Stimulated activated CD4-positive, alpha-beta T cell treated with anti-CD3 and anti-CD28 coated beads, Interleukin-12 subunit alpha, Interleukin-12 subunit beta, amount 100 ng/mL, for 4 hours (primary cell): ENCODE results near the gene RNF145.
"Not testable (repeated sequence)": the region's sequence is repeated elsewhere in the genome, so short reads cannot be mapped to it uniquely, and the experiment has no call there.

Experiments
- DNase-seq: peaks from one replicate; pipeline ENCODE4 v3.0.0-alpha.2; 2020

Gene RNF145

GRCh38 chr5:159209438-159210209, at the start of gene RNF145:
RNF145 (minus strand) TSS chr5:159209553; CDS start chr5:159203617, 5,936 bp downstream.
- peak; percentile 95 for DNase-seq

DNA sequence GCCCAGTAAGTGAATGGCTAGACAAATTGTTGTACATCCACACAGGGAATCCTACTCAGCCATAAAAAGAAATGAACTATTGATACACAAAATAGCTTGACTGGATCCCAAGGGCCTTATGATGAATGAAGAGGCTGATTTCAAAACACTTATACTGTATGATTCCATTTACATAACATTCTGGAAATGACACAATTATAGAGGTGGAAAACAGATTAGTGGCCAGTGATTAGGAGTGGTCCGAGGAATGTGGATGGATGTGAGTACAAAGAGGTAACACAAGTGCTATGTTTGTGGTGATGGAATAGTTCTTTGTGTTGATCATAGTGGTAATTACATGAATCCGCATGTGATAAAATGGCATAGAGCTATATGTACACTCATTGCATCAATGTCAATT, 49.0 kb upstream of the RNF145 start:
- no peak for DNase-seq

GRCh38 chr5:159257629-159258283, 48.4 kb upstream of the RNF145 start:
- DNase-seq, result no peak

DNA sequence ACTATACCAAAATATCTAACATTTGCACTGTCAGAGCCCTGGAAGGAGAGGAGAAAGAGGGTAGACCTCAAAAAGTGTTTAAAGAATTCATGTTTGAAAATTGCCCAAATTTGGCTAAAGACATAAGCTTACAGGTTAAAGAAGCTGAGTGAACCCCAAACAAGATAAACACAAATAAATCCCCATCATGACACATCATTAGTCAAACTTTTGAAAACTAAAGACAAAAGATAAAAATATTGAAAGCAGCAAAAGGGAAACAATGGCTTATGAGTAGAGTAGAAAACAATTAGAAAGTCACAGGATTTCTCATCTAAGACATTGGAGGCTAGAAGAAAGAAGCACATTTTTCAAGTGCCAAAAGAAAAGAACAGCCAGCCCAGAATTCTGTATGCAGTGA, 47.7 kb upstream of the RNF145 start:
- no peak for DNase-seq

DNA sequence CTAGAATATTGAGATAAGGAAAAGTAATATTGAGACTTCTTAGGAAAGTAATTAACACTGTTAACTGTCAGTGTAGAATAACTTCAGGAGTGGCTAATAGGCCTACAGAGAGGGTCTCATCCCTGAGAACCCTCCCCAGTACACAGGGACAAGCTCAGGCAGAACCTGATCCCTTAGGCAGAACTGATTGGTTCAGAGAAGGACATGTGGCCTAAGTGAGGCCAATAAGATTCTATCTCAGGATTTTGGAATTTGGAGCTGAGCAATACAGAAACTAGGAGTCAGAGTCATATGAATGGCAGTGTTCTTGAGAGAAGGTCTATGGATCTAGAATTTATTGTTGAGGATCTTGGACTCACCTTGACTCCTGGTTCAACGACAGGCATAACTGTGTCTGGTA, 42.8 kb upstream of the RNF145 start:
- no peak for DNase-seq

GRCh38 chr5:159249158-159249557, 39.8 kb upstream of the RNF145 start:
- DNase-seq, result no peak

DNA sequence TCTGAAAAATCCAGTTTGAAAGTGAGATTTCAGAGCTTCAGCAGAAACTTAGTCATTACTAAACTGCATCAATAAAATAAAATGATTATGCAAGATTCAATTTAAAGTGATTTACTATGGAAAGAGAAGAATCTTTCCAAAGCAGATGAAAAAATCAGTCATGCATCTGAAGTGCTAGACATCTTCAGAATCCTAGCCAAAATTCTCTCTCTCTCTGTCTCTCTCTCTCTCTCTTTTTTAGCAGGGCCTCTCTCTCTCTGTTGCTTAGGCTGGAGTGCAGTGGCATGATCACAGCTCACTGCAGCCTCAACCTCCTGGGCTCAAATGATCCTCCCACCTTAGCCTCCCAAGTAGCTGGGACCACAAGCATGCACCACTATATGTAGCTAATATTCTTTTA, 35.5 kb upstream of the RNF145 start:
- no peak for DNase-seq

- DNase-seq, result no peak
Observed at GRCh38 chr5:159244163-159244562, 34.8 kb upstream of the RNF145 start.

DNA sequence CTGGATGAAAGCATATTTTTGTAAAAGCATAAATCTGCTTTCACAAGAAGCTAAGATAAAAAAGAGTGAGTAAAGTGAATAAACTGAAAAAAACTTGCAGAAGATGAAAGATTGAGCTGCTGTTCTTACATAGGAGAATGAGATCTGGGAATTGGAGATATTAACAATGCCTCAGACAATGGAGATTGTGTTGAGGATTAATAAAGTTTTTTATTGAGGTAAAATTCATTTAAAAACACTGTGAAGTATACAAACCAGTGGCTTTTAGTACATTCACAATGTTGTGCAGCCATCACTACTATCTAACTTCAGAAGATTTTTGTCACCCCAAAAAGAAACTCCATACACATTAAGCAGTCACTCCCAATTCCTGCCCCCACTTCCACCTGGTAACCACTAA, 34.0 kb upstream of the RNF145 start:
- DNase-seq, result no peak

- no peak for DNase-seq
Observed at GRCh38 chr5:159242656-159243055, 33.3 kb upstream of the RNF145 start.

- DNase-seq, result no peak
Observed at GRCh38 chr5:159241946-159242552, 32.7 kb upstream of the RNF145 start.

- DNase-seq, result peak; percentile 11
Observed at GRCh38 chr5:159240301-159240870, 31.0 kb upstream of the RNF145 start.

- not testable (repeated sequence) for DNase-seq
Observed at GRCh38 chr5:159235871-159236520, 26.6 kb upstream of the RNF145 start.

DNA sequence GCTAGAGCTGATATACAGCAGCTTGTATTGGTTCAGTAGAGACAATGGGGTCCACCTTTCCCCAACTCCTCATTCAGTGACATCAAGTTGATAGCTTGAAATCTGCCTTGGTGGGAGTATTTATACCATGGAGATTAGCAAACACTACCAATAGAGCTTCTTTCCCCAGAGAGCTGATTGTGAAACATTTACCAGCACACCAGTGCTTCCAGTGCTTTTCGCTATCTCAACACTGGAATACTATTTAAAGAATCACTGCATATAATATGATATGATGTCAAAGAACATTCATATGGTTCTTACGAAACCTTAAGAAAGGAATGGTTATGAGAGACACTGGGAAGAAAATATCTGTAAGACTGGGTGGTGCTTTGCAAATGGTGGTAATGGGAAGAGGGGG, 21.8 kb upstream of the RNF145 start:
- DNase-seq, result no peak

DNA sequence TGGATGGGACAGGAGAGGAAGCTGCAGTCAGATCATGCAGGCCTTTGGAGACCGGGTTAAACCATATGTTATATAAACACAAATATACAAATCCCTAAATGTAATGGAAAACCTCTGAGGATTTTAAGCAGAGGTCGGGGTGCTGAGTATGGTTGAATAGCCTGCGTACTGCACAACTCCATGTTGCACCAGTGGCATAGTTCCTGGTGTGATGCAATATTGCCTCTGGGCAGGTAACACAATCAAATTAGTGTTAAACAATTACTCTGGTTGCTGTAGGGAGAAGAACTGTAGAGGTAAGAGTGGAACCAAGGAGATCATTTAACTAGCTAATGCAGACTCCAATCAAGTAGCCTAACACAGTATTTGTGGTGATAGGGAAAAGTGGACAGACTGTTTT, 21.3 kb upstream of the RNF145 start:
- DNase-seq, result no peak

DNA sequence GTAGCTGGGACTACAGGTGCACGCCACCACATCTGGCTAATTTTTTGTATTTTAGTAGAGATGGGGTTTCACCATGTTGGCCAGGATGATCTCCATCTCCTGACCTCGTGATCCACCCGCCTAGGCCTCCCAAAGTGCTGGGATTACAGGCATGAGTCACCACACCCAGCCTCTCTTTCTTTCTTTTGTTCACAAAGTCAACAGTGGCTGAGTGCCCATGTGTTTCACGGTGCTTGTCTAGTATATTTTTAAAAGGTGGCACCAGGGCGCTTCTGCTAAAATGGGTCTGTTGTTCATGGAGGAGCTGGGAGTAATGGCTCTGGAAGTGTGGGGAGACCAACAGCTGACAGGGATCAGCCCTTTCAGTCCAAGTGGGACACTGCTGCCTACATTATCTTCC, 18.7 kb upstream of the RNF145 start:
- DNase-seq, result not testable (repeated sequence)

- no peak for DNase-seq
Observed at GRCh38 chr5:159227452-159227851, 18.1 kb upstream of the RNF145 start.

GRCh38 chr5:159226451-159226850, 17.1 kb upstream of the RNF145 start:
- no peak for DNase-seq

DNA sequence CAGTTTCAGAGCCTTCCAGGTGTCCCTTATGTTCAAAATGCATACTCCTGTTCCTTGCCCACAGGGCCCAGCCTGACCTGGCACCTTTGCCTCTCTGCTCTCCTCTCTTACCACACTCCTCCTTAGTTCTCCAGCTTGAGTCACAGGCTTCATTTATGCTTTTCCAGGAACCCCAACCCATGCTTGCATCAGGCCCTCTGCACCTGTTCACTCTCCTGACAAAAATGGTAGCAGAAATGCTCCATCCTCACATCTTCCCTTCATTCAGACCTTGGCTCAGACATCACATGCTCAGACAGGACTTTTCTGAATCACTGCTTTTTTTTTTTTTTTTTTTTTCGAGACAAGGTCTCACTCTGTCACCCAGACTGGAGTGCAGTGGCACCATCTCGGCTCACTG, 15.1 kb upstream of the RNF145 start:
- no peak for DNase-seq

DNA sequence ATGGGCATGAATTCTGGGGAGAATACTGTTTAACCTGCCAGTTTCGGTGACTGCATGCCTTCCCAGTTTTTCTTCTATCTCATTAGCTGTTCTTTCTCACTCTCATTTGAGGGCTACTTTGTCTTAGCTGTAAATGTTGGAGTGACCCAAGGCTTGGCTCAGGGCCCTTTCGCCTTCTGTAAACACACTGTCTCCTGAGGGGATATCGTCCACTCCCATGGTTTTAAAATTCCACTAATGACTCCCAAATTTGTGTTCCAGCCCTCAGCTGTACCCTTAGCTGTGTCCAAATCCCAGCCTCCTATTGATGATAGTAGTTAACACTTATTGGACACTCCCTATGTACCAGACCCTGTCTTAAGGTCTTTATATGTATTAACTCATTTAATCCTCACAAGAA, 14.1 kb upstream of the RNF145 start:
- DNase-seq, result no peak

DNA sequence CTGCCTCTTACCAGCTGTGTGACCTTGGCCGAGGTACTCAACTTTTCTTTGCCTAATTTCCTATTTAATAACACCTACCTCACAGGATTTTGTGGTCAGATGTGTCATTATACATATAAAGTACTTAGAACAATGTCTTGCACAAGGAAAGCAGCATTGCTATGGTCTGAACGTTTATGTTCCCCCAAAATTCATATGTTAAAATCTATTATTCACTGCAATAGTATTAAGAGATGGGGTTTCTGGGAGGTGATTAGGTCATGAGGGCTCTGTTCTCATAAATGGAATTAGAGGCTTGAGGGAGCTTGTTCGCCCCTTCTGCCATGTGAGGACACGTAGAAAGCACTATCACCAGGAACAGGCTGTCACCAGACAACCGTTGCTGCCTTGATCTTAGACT, 10.9 kb upstream of the RNF145 start:
- DNase-seq, result no peak

GRCh38 chr5:159218595-159219023, 9.3 kb upstream of the RNF145 start:
- DNase-seq, result no peak

GRCh38 chr5:159217236-159217635, 7.9 kb upstream of the RNF145 start:
- DNase-seq, result no peak
